Measurements from ENCODE around the gene EEF1G.

The EEF1G gene

DNA sequence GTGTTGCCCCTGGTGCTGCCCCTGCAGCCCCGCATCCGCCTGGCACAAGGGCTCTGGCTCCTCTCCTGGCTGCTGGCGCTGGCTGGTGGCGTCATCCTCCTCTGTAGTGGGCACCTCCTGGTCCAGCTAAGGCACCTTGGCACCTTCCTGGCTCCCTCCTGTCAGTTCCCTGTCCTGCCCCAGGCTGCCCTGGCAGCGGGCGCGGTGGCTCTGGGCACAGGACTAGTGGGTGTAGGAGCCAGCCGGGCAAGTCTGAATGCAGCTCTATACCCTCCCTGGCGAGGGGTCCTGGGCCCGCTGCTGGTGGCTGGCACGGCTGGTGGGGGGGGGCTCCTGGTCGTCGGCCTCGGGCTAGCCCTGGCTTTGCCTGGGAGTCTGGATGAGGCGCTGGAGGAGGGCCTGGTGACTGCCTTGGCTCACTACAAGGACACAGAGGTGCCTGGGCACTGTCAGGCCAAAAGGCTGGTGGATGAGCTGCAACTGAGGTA lies 39.6 kb upstream of the EEF1G start:
- H4K20me1 ChIP-seq (ENCODE audit: low read depth, low read length), result no peaks in the 10 kb centered on the region
- H3K27me3 ChIP-seq (ENCODE audit: low read length), result no peaks in the 10 kb centered on the region
- H3K27ac ChIP-seq (ENCODE audit: low read depth, low read length), result peak overlapping the region; percentile 88
- no peaks in the 10 kb centered on the region for H3K36me3 ChIP-seq (ENCODE audit: low read length)
- H3K4me2 ChIP-seq (ENCODE audit: low read depth, low read length, poor library complexity, severe bottlenecking), result no peak overlapping the region
- no peaks in the 10 kb centered on the region for H3K9me3 ChIP-seq (ENCODE audit: insufficient read depth, low read length)
- peaks cover 14% of the 10 kb centered on the region for H3F3A ChIP-seq (ENCODE audit: insufficient read depth)
- no peak overlapping the region for H3K4me3 ChIP-seq (ENCODE audit: insufficient read depth, low read length, poor library complexity, severe bottlenecking)
- peaks cover 12% of the 10 kb centered on the region; the same call in 1 of the 2 replicates for H3K79me2 ChIP-seq (ENCODE audit: insufficient read depth, low read length)
- TF ChIP-seq, protein P1, sequence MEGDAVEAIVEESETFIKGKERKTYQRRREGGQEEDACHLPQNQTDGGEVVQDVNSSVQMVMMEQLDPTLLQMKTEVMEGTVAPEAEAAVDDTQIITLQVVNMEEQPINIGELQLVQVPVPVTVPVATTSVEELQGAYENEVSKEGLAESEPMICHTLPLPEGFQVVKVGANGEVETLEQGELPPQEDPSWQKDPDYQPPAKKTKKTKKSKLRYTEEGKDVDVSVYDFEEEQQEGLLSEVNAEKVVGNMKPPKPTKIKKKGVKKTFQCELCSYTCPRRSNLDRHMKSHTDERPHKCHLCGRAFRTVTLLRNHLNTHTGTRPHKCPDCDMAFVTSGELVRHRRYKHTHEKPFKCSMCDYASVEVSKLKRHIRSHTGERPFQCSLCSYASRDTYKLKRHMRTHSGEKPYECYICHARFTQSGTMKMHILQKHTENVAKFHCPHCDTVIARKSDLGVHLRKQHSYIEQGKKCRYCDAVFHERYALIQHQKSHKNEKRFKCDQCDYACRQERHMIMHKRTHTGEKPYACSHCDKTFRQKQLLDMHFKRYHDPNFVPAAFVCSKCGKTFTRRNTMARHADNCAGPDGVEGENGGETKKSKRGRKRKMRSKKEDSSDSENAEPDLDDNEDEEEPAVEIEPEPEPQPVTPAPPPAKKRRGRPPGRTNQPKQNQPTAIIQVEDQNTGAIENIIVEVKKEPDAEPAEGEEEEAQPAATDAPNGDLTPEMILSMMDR (IDR thresholded peaks at IDR 0.05; ENCODE audit: insufficient read depth, low read length, poor library complexity, severe bottlenecking), result no peak
- TF ChIP-seq EZH2phosphoT487 (conservative IDR thresholded peaks at IDR 0.05; ENCODE audit: low read length), result no peak
- H2AFZ ChIP-seq (ENCODE audit: low read depth, low read length, severe bottlenecking), result no peak overlapping the region
- no peak overlapping the region for H3K9ac ChIP-seq (ENCODE audit: low read length)
- H3K9me2 ChIP-seq (replicated peaks; ENCODE audit: insufficient read depth, low read length), result no peaks in the 10 kb centered on the region

DNA sequence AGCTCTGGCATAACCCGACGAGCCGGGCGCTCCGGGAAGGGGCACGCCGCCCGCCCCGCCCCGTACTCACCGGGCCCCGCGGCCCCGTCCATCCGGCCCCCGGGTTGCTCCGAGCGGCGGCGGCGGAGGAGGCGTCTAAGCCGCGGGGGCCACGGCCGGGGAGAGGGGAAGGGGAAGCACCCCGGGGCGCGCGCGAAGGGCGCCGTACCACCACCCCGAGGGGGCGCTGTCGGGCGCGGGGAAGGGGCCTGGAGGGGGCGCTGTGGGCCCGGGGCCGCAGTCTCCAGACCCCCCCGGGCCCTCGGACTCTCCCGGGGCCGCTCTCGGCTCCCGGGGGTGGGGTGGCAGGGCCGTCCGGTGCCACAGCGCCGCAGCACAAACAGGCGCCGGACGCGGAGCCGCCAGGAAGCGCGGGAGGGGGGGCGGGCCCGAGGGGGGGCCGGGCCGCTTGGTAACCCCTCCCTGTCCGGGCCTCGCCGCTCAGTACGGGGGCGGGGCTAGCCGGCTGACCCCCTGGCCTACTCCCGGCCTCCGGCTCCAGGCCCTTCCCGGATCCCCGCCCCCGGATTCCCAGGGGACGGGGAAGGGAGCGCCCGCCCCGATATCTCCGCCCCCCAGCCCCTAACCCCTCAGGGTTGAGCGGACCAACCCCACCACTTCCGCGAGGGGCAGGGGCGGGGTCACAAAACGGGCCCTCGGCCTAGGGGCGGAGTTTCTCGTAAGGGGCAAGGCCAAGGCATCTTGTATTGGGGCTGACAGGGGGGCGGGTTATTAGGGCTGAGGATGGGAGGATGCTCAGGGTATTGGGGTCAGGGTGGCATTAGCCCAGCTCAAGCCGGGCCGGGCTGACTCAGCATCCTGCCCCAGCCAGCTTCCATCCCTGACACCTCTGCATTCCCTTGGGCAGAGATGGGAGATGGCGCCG lies 38.9 kb upstream of the EEF1G start, which contains the start of the genes EML3 and ROM1:
TSS of gene EML3 (minus strand) at position 410 of the 925 bp plus-strand sequence. CDS start at position 92, 318 bp downstream.
TSS of gene ROM1 (plus strand) at position 892 of the 925 bp plus-strand sequence. CDS start at position 917, 25 bp downstream.
- Histone ChIP-seq H3K9me3 (ENCODE audit: insufficient read depth, low read length) (no peaks in the 10 kb centered on the region), H3K79me2 (ENCODE audit: insufficient read depth, low read length) (peaks cover 12% of the 10 kb centered on the region; the same call in 1 of the 2 replicates), H3K9me2 (replicated peaks; ENCODE audit: insufficient read depth, low read length) (no peaks in the 10 kb centered on the region), H3K4me3 (ENCODE audit: insufficient read depth, low read length, poor library complexity, severe bottlenecking) (peak within 1 kb of the TSS; percentile 81), H3K36me3 (ENCODE audit: low read length) (no peaks in the 10 kb centered on the region), H3F3A (ENCODE audit: insufficient read depth) (peaks cover 14% of the 10 kb centered on the region), H3K4me2 (ENCODE audit: low read depth, low read length, poor library complexity, severe bottlenecking) (peak within 1 kb of the TSS; percentile 90), H3K27ac (ENCODE audit: low read depth, low read length) (peak within 1 kb of the TSS; percentile 88), H3K9ac (ENCODE audit: low read length) (peak within 1 kb of the TSS; percentile 97), H4K20me1 (ENCODE audit: low read depth, low read length) (no peaks in the 10 kb centered on the region), H2AFZ (ENCODE audit: low read depth, low read length, severe bottlenecking) (peak within 1 kb of the TSS; percentile 58), H3K27me3 (ENCODE audit: low read length) (no peaks in the 10 kb centered on the region)
- no peak for TF ChIP-seq EZH2phosphoT487 (conservative IDR thresholded peaks at IDR 0.05; ENCODE audit: low read length)
- TF ChIP-seq, protein P1 (IDR thresholded peaks at IDR 0.05; ENCODE audit: insufficient read depth, low read length, poor library complexity, severe bottlenecking), result peak; percentile 98

DNA sequence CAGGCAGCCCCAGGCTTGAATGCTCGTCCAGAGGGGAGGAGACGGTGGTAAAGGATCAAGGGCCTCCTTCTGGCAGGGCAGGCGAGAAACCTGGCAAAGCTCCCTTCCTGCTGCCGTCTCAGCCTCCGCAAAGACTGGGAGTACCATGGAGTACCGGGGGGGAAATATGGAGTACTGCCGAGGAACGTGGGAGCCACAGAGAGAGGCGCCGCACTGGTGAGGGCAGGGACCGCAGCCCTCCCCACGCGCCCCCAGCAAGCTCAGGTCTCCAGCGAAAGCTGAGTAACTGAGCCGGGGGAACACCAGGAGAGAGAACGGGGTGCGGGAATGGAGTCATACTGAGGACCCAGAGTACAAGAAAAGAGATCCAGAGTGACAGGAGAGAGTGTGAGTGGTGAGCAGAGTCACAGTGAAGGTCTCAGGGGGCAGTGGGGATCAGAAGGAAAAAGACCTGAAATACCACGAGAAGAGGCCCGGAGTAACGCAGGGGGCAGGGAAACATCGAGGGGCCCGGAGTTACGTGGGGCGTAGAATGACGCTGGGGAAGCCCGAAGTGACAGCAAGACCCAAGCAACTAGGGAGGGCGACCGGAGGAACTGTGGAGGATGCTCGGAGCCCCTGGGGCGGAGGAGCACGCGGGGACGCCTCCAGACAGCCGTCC lies 38.1 kb upstream of the EEF1G start:
- peak overlapping the region; percentile 88 for H3K27ac ChIP-seq (ENCODE audit: low read depth, low read length)
- no peaks in the 10 kb centered on the region for H4K20me1 ChIP-seq (ENCODE audit: low read depth, low read length)
- H3K27me3 ChIP-seq (ENCODE audit: low read length), result no peaks in the 10 kb centered on the region
- peaks cover 14% of the 10 kb centered on the region for H3F3A ChIP-seq (ENCODE audit: insufficient read depth)
- peak overlapping the region; percentile 97 for H3K9ac ChIP-seq (ENCODE audit: low read length)
- H3K36me3 ChIP-seq (ENCODE audit: low read length), result no peaks in the 10 kb centered on the region
- no peaks in the 10 kb centered on the region for H3K9me3 ChIP-seq (ENCODE audit: insufficient read depth, low read length)
- TF ChIP-seq EZH2phosphoT487 (conservative IDR thresholded peaks at IDR 0.05; ENCODE audit: low read length), result no peak
- TF ChIP-seq, protein P1 (IDR thresholded peaks at IDR 0.05; ENCODE audit: insufficient read depth, low read length, poor library complexity, severe bottlenecking), result no peak
- H3K9me2 ChIP-seq (replicated peaks; ENCODE audit: insufficient read depth, low read length), result no peaks in the 10 kb centered on the region
- peak overlapping the region; percentile 58 for H2AFZ ChIP-seq (ENCODE audit: low read depth, low read length, severe bottlenecking)
- peaks cover 12% of the 10 kb centered on the region; the same call in 1 of the 2 replicates for H3K79me2 ChIP-seq (ENCODE audit: insufficient read depth, low read length)
- peak overlapping the region; percentile 90 for H3K4me2 ChIP-seq (ENCODE audit: low read depth, low read length, poor library complexity, severe bottlenecking)
- H3K4me3 ChIP-seq (ENCODE audit: insufficient read depth, low read length, poor library complexity, severe bottlenecking), result peak overlapping the region; percentile 81

Data from SU-DHL-6 (cell line).